GM18507 (cell line): ENCODE measurements around the gene RFK.
"Not testable (repeated sequence)": the region's sequence is repeated elsewhere in the genome, so short reads cannot be mapped to it uniquely, and the experiment has no call there.

ENCODE experiments used
- DNase-seq: peaks from one replicate; pipeline ENCODE4 v3.0.0; 2011; ENCODE audit warnings: low read depth; ENCODE audit not compliant: insufficient read length; ENCODE audit errors: extremely low spot score
- FAIRE-seq: peaks from 2 replicates; lab custom pipeline; 2011; peaks lifted over from hg19 to GRCh38; lab: Jason Lieb, UNC

The RFK gene

DNA sequence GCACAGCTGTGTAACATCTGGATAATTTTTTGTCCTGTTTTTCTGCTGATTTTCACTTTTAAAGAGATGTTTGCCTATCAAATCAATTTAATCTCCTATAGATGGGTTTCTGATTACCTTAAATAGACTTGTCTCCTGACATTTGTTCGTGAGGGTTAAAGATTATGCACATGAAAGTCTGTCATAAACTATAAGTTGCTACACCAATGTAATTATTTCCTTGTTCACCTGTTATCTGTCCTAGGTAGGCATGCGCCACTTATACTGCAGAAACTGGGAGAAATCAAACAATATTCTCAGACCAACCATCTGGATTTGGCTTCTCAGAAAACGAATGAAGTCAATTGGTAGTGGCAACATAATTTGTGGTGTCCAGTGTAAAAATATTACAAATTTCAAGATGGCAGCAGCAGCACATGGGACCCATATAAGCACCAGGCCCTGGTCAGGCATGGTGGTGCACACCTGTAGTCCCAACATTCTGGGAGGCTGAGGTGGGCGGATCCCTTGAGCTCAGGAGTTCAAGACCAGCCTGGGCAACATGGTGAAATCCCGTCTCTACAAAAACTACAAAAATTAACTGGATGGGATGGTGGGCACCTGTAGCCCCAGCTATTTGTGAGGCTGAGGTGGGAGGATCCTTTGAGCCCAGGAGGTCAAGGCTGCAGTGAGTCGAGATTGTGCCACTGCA, 20.3 kb downstream of the RFK start:
- no peak for FAIRE-seq

GRCh38 chr9:76373173-76373783, 20.9 kb downstream of the RFK start:
- DNase-seq (no peak), FAIRE-seq (no peak)

More for the DNA sequence above, 20.3 kb downstream of the RFK start:
- no peak for DNase-seq

DNA sequence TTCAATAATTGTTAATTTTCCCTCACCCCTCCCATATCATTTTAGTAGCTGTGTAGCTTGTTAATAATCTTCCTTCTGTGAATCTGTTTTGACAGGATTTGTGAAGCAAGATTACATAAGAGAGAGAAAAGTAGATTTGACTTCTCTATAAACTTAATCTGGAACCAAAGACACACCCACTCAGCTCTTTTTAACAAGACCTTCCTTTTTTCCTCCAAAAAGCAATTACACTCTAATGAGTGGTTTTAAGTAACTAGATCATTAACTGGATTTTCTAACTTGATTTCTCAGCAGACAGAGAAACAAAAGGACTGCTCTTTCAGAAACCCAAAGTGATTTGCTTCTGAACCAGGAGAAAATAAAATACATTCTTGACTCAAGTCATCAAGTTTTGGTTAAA, 21.9 kb downstream of the RFK start:
- no peak for FAIRE-seq
- no peak for DNase-seq

GRCh38 chr9:76371901-76372300, 22.3 kb downstream of the RFK start:
- FAIRE-seq = no peak

DNA sequence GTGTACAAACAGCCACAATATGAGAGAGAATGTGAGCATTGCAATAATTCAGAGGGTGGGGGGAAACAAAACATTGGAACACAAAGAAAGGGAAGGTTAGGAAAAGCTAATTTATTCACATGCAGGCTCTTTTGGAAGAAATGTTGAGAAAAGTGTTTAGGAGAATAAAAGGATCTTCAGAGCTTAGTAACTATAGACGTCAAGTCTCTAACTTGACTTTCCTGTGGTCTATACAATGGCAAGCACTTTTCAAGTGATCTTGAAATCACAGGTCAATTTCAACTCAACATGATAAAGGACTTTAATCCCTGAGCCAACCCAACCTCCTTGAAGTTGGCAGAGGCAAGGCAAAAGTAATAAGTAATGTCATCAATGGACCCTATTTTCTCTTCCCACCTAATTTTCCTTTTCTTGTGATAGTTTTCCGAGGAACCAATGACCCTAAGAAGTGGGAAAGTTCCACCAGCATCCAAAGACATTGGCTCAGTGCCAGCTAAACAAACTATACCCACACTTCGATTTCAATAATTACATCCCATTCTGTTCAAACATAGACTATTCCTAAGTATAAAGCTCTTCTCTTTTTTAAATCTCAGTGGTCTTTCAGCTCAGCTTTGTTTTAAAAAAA, 23.7 kb downstream of the RFK start:
- DNase-seq (no peak), FAIRE-seq (no peak)

More at GRCh38 chr9:76371901-76372300, 22.3 kb downstream of the RFK start:
- DNase-seq = no peak

- DNase-seq = no peak
- peak; percentile 47 for FAIRE-seq
These were observed 24.6 kb downstream of the RFK start for GRCh38 chr9:76369583-76369982.

GRCh38 chr9:76366275-76366674, 28.0 kb downstream of the RFK start:
- DNase-seq (no peak), FAIRE-seq (no peak)

- no peak for DNase-seq
- no peak for FAIRE-seq
These were observed 29.2 kb downstream of the RFK start for GRCh38 chr9:76365028-76365427.

GRCh38 chr9:76363032-76363395, 31.2 kb downstream of the RFK start:
- FAIRE-seq = no peak

DNA sequence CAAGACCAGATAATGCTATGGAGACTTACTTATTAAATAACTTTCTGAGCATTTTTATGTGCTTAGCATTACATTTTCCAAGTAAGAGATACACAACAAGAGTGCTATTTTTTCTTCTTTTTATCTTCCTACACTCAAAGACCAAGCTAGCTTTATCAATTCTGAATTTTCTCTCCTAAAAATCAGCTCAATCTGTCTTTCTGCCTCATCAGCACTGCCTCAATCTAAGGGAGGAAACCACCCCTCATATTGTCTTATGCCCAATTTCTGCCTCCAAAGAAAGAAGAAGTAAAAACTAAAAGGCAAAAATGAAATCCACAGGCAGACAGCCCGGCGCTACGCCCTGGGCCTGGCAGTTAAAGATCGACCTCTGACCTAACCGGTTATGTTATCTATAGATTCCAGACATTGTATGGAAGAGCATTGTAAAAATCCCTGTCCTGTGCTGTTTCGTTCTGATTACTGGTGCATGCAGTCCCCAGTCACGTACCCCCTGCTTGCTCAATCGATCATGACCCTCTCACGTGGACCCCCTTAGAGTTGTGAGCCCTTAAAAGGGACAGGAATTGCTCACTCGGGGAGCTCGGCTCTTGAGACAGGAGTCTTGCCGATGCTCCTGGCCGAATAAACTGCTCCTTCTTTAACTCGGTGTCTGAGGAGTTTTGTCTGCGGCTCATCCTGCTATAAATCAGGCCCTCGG, 31.7 kb downstream of the RFK start:
- not testable (repeated sequence) for FAIRE-seq

More at GRCh38 chr9:76363032-76363395, 31.2 kb downstream of the RFK start:
- no peak for DNase-seq

DNA sequence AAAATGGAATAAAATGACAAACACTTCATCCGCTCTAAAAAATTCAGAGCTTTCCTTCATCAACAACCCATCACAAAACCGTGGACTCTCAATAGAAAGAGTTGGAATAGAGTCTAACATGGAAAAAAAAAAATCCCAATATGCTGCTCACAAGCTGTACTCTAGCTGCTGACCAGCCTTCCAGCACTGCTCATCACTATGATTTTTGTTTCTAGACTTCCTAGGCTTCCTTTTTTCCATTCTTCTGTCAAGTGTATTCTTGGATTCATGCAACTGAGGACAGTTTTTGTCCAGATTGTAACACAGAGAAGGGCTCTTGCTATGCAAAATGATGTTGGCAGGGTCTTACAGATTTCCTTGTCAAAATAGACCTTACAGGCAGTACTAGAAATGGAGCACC, 34.5 kb downstream of the RFK start:
- no peak for FAIRE-seq
- DNase-seq = no peak

More for the DNA sequence above, 31.7 kb downstream of the RFK start:
- not testable (repeated sequence) for DNase-seq

- DNase-seq = no peak
- no peak for FAIRE-seq
These were observed 34.9 kb downstream of the RFK start for GRCh38 chr9:76359365-76359764.

- FAIRE-seq = no peak
- no peak for DNase-seq
These were observed 35.5 kb downstream of the RFK start for GRCh38 chr9:76358628-76359280.

DNA sequence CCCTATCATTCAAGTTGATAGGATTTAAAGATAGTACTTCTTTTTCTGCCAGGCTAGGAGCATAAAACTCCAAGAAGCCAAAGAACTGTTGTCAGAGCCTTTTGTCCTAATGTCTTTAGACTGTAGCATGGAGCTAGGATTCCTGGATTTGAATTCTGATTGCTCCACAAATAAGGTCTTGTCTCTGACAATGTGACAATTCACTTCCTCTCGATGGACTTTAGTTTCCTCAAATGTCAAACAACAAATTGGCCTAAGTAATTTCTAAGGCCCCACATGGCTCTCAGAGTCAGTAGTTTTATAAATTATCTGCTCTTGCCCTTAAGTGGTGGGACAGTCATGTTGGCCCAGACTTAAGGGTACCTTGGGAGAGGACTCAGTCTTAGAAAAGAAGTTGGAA, 36.7 kb downstream of the RFK start:
- no peak for DNase-seq
- FAIRE-seq = no peak

DNA sequence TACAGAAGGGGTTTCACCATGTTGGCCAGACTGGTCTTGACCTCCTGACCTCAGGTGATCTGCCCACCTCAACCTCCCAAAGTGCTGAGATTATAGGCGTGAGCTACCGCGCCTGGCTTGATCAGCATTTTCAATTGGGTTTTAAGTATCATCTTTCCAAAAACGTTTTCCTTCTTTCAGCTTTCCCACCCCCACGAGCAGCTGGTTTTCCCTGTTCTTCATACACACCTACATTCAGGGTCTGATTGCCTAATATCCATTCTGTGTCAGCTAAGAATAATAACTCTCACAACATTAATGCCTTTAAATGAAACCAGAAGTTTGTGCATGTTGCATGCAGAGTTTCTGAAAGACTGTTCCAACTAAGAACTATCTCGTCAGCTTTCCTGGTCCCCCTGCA, 38.3 kb downstream of the RFK start:
- DNase-seq (no peak), FAIRE-seq (no peak)

DNA sequence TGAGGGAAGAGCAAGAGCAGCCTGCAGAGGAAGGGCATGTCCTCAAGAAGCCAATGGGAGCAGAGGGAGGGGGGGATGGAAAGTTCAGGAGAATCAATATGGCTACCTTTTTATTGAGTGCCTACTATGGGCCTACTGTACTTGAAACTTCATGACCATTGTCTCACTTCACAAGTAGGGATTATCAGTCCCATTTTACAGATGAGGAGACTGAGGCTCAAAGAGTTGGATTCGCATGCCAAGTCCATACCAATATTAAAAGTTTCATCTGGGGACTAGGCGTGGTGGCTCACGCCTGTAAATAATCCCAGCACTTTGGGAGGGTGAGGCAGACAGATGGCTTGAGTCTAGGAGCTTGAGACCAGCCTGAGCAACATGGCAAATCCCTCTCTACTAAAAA, 40.0 kb downstream of the RFK start:
- DNase-seq = no peak

DNA sequence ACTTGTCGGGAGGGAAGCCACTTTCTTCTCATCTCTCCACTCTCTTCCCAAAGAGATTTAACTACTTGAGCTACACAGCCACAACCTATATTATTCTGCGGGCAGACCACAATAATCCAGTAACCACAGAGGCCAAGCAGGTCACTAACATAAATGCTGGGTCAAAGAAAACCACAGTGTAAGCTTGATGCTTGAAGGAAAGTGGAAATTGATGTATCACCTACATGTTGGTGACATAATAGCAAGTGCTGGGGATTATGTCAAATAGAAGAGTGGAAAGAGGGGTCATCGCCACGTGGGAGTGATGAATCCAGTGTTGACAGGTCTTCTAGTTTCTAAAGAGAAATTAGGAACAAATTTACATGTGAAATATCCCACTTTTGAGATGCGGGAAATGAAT, 40.9 kb downstream of the RFK start:
- FAIRE-seq = no peak

More for the DNA sequence above, 40.0 kb downstream of the RFK start:
- FAIRE-seq = no peak

DNA sequence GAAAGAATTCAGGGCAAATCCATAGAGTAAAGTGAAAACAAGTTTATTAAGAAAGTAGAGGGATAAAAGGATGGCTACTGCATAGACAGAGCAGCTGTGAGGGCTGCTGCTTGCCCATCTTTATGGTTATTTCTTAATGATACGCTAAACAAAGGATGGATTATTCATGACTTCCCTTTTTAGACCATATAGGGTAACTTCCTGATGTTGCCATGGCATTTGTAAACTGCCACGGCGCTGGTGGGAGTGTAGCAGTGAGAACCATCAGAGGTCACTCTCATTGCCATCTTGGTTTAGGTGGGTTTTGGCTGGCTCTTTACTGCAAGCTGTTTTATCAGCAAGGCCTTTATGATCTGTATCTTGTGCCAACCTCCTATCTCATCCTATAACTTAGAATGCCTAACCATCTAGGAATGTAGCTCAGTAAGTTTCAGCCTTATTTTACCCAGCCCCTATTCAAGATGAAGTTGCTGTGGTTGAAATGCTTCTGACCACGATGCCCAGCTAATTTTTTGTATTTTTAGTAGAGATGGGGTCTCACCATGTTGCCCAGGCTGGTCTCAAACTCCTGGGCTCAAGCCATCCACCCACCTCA, 42.1 kb downstream of the RFK start:
- DNase-seq (no peak), FAIRE-seq (no peak)

More for the DNA sequence above, 40.9 kb downstream of the RFK start:
- DNase-seq = no peak

DNA sequence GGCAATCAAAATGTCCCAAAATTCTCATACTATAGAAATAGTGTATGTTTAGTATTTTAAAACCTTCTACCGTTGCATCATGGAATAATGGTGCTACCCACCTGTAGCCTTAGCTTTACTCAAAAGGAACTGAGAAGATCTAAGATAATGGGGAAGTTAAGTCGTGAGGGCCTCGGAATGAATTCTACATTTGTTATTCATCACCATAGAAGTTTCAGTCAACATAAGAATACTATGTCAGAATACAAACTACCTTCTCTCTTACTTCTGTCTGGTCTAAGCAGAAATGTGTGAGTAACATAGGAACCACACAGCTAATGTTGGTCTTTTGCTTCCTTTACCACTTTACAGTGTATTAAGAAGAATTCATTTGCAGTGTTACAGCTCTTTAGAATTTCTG, 43.2 kb downstream of the RFK start:
- no peak for FAIRE-seq

More for the DNA sequence above, 43.2 kb downstream of the RFK start:
- no peak for DNase-seq
